Endodermal cell (in vitro differentiated cells): ENCODE data around the gene ATP10A. TPM values are rescaled to one million over a fixed set of nuclear protein-coding genes. Genes with fewer than 3 reads are reported as not detected.

Experiments
- DNase-seq: peaks from one replicate; pipeline ENCODE4 v3.0.0-alpha.2; 2017
- H3K27ac ChIP-seq: 2 replicates; pipeline ENCODE4 v1.5.1; 2013; ENCODE audit warnings: mild to moderate bottlenecking, low read depth, low read length, moderate library complexity
- H3K27me3 ChIP-seq: 2 replicates; pipeline ENCODE4 v1.6.1; 2013; ENCODE audit warnings: mild to moderate bottlenecking, low read length, moderate library complexity; ENCODE audit not compliant: insufficient read depth, control insufficient read depth, poor library complexity, severe bottlenecking
- H3K36me3 ChIP-seq: 2 replicates; pipeline ENCODE4 v1.7.0; 2013; ENCODE audit warnings: mild to moderate bottlenecking, low read length, moderate library complexity; ENCODE audit not compliant: control insufficient read depth, insufficient read depth
- H3K4me1 ChIP-seq: one replicate; pipeline ENCODE4 v1.7.0; 2013; ENCODE audit warnings: low read length; ENCODE audit not compliant: control insufficient read depth, insufficient read depth
- H3K4me3 ChIP-seq: 2 replicates; pipeline ENCODE4 v1.5.1; 2013; ENCODE audit warnings: mild to moderate bottlenecking, low read length, moderate library complexity
- H3K9ac ChIP-seq: 2 replicates; pipeline ENCODE4 v1.6.1; 2013; ENCODE audit warnings: mild to moderate bottlenecking, low read length, moderate library complexity; ENCODE audit not compliant: poor library complexity, severe bottlenecking; ENCODE audit errors: extremely low read depth
- H3K9me3 ChIP-seq: 2 replicates; pipeline ENCODE4 v1.6.1; 2013; ENCODE audit warnings: mild to moderate bottlenecking, low read length, moderate library complexity; ENCODE audit not compliant: control insufficient read depth
- H3K27ac Mint-ChIP-seq: 2 replicates; pipeline ENCODE4 v1.8.0; 2020; ENCODE audit warnings: mixed read lengths
- H3K27me3 Mint-ChIP-seq: 2 replicates; pipeline ENCODE4 v1.8.0; 2021; ENCODE audit warnings: mild to moderate bottlenecking, mixed read lengths; ENCODE audit not compliant: insufficient read depth
- H3K36me3 Mint-ChIP-seq: 2 replicates; pipeline ENCODE4 v1.8.0; 2020; ENCODE audit warnings: low read depth, mixed read lengths
- H3K4me1 Mint-ChIP-seq: 2 replicates; pipeline ENCODE4 v1.8.0; 2020; ENCODE audit warnings: mixed read lengths
- H3K4me3 Mint-ChIP-seq: 2 replicates; pipeline ENCODE4 v1.8.0; 2020; ENCODE audit warnings: mild to moderate bottlenecking, moderate library complexity, mixed read lengths
- H3K9me3 Mint-ChIP-seq: 2 replicates; pipeline ENCODE4 v1.8.0; 2020; ENCODE audit warnings: mild to moderate bottlenecking, mixed read lengths
- WGBS, 2 experiments: methylation state at CpG; one replicate each; pipeline versions ENCODE4 v1.1.5 to v1.1.7; 2013; ENCODE audit warnings: missing lambda C conversion rate in 2 of 2, mixed read lengths in 1 of 2; ENCODE audit not compliant: insufficient coverage in 1 of 2, insufficient read length in 1 of 2; 5-methylcytosine and 5-hydroxymethylcytosine counted together
- total RNA-seq, 2 donors: library from RNA; stranded (reverse); fragmentation: NEBNext Ultra II Directional in 1 of 2; extraction: Animal tissue kit (Norgen Biotek cat#: 25700) in 1 of 2; gene quantifications; 2 replicates in 1 of 2; 3 replicates in 1 of 2; pipeline ENCODE4 v1.2.1, GENCODE V29; 2021
- TF ChIP-seq, protein P1 (sequence below): fragments of 200-600 bp; sonication (generic); conservative IDR thresholded peaks from 2 replicates; pipeline ENCODE4 v1.5.0; 2021; ENCODE audit warnings: antibody characterized with exemption, mild to moderate bottlenecking

Gene ATP10A
- total RNA-seq, 2 donors from 2014 or later, result 0.04 to 1.2 TPM

- H3K4me1 Mint-ChIP-seq, result peaks cover 1% of the 10 kb centered on the region
- no peaks in the 10 kb centered on the region for H3K27me3 ChIP-seq
- H3K27ac Mint-ChIP-seq, result peak overlapping the region; percentile 70
- TF ChIP-seq, protein P1, sequence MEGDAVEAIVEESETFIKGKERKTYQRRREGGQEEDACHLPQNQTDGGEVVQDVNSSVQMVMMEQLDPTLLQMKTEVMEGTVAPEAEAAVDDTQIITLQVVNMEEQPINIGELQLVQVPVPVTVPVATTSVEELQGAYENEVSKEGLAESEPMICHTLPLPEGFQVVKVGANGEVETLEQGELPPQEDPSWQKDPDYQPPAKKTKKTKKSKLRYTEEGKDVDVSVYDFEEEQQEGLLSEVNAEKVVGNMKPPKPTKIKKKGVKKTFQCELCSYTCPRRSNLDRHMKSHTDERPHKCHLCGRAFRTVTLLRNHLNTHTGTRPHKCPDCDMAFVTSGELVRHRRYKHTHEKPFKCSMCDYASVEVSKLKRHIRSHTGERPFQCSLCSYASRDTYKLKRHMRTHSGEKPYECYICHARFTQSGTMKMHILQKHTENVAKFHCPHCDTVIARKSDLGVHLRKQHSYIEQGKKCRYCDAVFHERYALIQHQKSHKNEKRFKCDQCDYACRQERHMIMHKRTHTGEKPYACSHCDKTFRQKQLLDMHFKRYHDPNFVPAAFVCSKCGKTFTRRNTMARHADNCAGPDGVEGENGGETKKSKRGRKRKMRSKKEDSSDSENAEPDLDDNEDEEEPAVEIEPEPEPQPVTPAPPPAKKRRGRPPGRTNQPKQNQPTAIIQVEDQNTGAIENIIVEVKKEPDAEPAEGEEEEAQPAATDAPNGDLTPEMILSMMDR, result no peak
- no peak overlapping the region for H3K4me3 Mint-ChIP-seq
- H3K9ac ChIP-seq, result no peak overlapping the region
- peaks cover 9% of the 10 kb centered on the region for H3K9me3 Mint-ChIP-seq
- H3K27ac ChIP-seq, result no peak overlapping the region
- no peak overlapping the region for H3K4me3 ChIP-seq
- DNase-seq, result no peak
- no peaks in the 10 kb centered on the region for H3K36me3 ChIP-seq
- no peaks in the 10 kb centered on the region for H3K36me3 Mint-ChIP-seq
- H3K27me3 Mint-ChIP-seq, result peaks cover 5% of the 10 kb centered on the region
- peaks cover 3% of the 10 kb centered on the region for H3K4me1 ChIP-seq
- WGBS, 2 experiments, result 91 to 93% methylated on average over 5 to 6 of the region's 6 CpGs
- no peaks in the 10 kb centered on the region for H3K9me3 ChIP-seq
Observed at GRCh38 chr15:25683415-25683814, 179.7 kb downstream of the ATP10A start.

DNA sequence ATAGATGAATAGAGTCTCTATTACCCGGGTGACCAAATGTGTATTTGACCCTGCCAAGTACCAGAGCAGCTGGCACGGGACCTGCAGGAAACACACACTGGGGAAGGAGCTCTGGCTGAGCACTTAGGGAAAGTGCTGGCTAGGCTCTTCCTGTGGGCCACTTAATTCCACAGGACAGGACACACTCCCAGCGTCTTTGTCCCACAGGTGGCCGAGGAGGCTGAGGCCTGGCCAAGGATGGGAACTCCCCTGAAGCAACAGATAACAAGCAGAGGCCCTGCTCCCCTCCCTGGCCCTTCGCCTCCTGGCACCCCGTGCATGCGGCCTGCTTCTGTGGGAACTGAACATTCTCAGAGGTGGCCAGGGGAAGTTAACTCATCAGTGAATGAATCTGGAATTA, 180.8 kb downstream of the ATP10A start:
- H3K36me3 ChIP-seq, result no peaks in the 10 kb centered on the region
- DNase-seq, result no peak
- H3K4me1 ChIP-seq, result peaks cover 3% of the 10 kb centered on the region
- H3K27ac ChIP-seq, result no peak overlapping the region
- TF ChIP-seq, protein P1, result no peak
- no peaks in the 10 kb centered on the region for H3K27me3 ChIP-seq
- H3K4me3 Mint-ChIP-seq, result no peak overlapping the region
- H3K4me3 ChIP-seq, result no peak overlapping the region
- no peaks in the 10 kb centered on the region for H3K36me3 Mint-ChIP-seq
- peaks cover 2% of the 10 kb centered on the region for H3K27me3 Mint-ChIP-seq
- no peak overlapping the region for H3K27ac Mint-ChIP-seq
- H3K9ac ChIP-seq, result no peak overlapping the region
- H3K9me3 ChIP-seq, result no peaks in the 10 kb centered on the region
- peaks cover 7% of the 10 kb centered on the region for H3K4me1 Mint-ChIP-seq
- peaks cover 9% of the 10 kb centered on the region for H3K9me3 Mint-ChIP-seq
- WGBS, 2 experiments, result 87 to 92% methylated on average over 6 to 7 of the region's 7 CpGs

DNA sequence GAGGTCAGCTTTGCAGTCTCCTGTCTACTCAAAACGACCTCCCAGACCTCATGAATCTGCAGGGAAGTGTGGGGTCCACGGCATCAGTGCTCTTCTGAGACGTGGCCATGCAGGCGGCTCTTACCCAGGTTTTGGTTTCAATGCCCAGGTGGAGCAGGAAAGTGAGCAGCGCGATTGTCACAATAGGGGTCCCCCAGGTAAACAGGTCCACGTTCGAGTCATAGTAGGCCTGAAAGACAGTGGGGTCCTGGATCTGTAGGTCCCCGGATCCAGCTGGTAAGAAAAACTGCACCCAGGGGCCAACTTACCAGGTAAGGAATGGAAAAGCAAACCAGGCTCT, 182.5 kb downstream of the ATP10A start:
- peaks cover 7% of the 10 kb centered on the region for H3K4me1 Mint-ChIP-seq
- no peak overlapping the region for H3K27ac ChIP-seq
- WGBS, 2 experiments, result 83 to 89% methylated on average over 4 to 9 of the region's 9 CpGs
- H3K4me3 Mint-ChIP-seq, result no peak overlapping the region
- H3K9ac ChIP-seq, result no peak overlapping the region
- DNase-seq, result no peak
- H3K4me1 ChIP-seq, result peaks cover 3% of the 10 kb centered on the region
- peaks cover 2% of the 10 kb centered on the region for H3K27me3 Mint-ChIP-seq
- no peak overlapping the region for H3K27ac Mint-ChIP-seq
- no peaks in the 10 kb centered on the region for H3K9me3 ChIP-seq
- H3K4me3 ChIP-seq, result no peak overlapping the region
- no peaks in the 10 kb centered on the region for H3K36me3 Mint-ChIP-seq
- TF ChIP-seq, protein P1, result no peak
- no peaks in the 10 kb centered on the region for H3K36me3 ChIP-seq
- no peaks in the 10 kb centered on the region for H3K27me3 ChIP-seq
- peaks cover 9% of the 10 kb centered on the region for H3K9me3 Mint-ChIP-seq
